HG03159 (cell line): ENCODE results near the gene TDO2.
"Not testable (repeated sequence)": the region's sequence is repeated elsewhere in the genome, so short reads cannot be mapped to it uniquely, and the experiment has no call there.

Source experiments
- ATAC-seq: cut with Tn5 transposase; IDR thresholded peaks from one replicate; pipeline ENCODE4 v1.9.1; 2021; ENCODE audit warnings: mild to moderate bottlenecking, moderate library complexity; ENCODE audit not compliant: unreplicated experiment

TDO2 gene

DNA sequence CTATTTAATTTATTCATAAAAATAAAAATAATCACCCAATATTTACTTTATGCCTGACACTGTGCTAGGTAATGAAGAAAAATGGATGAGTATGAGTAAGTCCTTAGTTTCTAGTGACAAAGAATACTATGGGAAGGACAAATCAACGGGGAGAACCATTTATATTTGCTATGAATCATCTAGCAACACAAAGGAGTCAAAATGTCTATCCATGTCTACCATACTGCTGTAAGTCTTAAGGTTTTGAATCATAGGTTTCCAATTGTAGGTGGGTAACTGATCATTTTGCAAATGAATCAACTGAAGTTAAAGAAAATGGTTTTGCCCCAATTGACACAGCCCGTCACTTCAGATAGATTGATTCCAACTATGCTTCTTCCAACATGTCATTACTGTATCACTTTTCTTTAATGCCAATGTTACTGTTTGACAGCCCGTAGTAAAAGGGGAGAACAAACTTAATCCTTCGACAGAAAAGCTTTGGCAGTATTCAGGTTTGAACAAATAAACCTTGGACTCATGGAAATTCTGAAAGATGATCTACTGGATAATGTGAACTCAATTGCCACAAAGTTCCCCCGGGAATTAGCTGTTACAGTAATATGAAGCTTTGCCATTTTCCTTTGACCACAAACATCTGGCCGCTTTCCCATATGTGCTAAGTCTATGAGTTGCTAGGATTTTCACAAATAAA, 3.2 kb downstream of the TDO2 start:
- ATAC-seq, result no peak

DNA sequence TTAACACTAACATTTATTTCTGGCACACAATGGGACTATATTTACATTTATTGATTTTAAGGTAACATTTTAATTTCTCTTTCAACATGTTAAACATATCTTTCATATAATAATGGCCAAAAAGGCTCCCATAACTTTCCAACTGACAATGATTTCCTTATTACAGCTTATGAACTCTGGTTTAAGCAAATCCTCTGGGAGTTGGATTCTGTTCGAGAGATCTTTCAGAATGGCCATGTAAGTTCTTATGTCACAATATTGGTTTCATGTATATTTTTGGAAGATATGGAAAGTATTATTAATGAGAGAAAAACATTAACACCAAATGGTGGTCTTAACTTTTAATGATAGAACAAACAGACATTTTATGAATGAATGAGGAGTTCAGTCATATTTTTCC, 4.1 kb downstream of the TDO2 start:
- no peak for ATAC-seq

DNA sequence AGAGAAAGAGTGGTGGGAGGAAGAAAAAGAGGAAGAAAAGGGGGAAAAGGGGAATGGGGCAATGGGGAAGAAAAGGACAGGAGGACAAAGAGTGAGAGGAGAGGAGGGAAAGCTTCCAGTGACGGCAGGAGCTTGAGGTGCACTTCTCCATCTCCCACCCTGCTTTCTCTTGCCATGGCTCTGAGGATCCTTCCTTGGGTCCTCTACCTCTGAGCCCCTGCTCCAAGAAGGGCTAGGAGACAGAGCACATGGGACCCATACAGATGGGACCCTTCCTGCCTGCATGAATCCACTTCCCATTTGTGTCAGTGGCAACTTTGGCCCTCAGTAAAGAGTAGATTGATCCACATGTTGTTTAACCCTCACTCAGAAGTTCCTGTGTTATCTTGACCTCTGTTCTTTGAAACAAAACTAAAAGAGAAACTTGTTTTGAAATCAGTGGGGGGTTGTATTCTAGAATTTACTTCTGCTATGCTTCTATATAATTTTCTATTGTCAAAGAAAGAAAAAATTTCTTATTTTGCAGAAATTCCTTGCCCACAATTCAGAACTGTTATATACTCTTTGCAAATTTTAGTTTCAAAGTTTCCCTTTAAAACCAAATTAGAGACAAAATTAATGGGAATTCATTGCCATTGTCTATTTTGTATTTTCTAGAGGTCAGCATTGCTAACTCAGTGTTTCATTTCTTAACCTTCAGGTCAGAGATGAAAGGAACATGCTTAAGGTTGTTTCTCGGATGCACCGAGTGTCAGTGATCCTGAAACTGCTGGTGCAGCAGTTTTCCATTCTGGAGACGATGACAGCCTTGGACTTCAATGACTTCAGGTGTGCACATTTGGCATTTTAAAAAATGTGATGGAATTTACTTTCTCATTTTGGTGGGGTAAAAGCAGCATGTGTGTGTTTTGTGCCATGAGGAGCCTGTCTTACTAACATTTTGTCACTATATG, 5.0 kb downstream of the TDO2 start:
- ATAC-seq, result peak; percentile 67

DNA sequence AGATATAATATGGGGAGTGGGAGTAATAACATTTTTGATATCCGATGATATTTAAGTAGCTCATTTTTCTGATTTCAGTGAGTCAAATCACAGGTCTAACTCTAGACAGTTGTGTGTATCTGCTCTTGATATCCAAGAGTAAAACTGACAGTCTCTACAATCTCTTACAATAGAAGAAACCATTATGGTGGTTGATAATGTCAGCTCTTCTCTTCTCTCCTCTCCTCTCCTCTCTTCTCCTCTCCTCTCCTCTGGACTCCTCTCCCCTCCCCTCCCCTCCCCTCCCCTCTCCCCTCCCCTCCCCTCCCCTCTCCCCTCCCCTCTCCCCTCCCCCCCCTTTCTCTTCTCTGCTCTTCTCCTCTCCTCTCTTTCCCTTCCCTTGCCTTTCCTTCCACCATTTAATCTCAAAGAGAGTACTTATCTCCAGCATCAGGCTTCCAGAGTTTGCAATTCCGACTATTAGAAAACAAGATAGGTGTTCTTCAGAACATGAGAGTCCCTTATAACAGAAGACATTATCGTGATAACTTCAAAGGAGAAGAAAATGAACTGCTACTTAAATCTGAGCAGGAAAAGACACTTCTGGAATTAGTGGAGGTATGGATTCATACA, 6.2 kb downstream of the TDO2 start:
- ATAC-seq, result no peak

DNA sequence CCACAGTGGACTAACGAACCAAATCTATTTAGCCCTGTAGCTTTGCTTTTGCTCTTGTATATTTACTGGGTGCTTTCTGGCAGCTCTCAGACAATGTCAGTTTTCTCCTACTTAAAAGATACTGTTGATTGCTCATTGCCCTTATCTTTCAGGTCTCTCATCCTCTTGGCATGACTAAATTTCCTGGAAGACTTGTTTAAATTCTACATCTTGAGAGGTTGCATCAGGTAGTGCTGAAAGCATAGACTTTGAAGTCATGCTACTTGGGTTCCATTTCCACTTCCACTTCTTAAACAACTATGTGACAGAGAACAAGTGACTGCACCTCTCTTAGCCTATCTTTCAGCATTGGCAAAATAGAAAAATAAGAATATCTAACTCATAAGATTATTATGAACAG, 8.4 kb downstream of the TDO2 start:
- ATAC-seq, result no peak

DNA sequence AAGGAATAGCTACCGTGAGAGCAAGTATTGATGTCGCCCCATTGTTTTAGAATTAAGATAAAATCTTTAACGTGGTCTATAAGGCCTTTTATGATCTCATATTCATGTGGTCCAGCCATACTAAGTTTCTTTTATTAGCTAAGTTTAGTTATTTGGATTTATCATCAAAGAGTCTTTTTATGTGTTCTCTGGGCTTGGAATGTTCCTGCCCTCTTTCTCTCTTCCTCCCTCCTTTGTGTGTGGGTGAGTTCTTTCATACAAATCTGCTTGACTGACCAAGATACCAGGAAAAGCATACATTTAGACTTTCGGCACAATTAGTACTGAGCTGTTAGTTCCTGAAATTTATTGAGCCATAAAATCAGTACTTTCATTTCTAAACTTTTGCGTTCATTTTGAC, 11.3 kb downstream of the TDO2 start:
- no peak for ATAC-seq

DNA sequence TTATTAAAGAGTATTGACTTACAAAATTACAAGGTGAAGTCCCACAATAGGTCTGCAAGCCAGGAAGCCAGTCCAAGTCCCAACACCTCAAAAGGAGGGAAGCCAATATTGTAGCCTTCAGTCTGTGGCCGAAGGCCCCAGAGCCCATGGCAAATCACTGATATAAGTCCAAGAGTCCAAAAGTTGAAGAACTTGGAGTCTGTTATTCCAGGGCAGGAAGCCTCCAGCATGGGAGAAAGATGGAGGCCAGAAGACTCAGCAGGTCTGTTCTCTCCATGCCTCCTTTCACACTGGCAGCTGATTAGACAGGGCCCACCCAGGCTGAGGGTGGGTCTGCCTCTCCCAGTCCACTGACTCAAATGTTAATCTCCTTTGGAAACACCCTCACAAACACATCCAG, 18.1 kb downstream of the TDO2 start:
- ATAC-seq, result no peak

DNA sequence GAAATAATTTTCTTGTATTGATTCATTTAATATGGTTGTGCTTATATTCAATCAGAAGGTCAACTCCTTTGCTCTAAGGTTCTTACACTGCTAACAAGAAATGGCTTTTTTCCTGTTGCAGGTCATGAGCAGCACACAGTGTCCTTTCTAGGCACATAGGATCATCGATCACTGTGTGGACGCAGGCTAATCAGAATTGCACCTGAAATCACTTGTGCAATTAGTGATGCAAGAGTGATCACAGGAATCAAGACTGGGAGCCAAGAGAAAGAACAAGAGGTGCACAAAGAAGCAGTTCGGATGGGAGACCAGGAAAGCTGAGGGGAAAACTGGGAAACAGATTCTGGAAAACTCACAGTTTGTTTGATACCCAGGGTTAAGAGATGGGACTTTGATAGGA, 21.1 kb downstream of the TDO2 start:
- ATAC-seq, result no peak

DNA sequence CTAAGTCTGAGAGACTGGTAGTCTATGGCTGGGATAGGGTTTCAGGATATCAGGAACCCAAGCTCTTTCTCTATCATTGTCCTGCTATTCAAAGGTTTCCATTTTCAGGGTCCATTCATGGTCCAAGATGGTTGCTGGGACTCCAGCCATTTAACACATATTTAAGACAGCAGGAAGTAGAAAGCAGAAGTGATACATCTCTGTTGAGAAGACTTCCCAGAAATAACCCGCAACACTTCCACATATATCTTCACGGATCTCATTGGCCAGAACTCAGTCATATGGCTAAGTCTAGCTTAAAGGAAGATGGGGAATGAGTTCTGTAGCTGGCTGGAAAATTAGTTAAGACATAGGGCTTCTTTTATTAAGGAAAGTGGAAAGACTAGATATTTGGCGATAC, 26.3 kb downstream of the TDO2 start:
- ATAC-seq, result peak; percentile 46

DNA sequence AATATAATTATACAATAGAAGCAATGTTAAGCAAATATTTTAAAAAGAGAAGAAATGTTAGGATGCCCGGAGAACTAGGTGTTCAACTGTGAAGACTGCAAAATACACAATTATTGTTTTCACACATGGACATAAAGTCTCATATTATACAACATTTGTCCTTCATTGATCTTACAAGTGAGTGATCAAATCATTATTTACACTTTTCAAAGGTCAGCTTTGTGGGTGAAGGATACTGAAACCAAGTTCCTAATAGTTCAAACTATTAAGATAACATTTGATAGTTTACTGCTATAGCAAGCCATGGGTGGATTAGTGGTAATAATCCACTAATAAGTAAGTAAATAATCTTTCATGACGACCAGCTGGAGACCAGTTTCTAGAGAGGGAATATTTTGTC, 26.8 kb downstream of the TDO2 start:
- ATAC-seq, result no peak

DNA sequence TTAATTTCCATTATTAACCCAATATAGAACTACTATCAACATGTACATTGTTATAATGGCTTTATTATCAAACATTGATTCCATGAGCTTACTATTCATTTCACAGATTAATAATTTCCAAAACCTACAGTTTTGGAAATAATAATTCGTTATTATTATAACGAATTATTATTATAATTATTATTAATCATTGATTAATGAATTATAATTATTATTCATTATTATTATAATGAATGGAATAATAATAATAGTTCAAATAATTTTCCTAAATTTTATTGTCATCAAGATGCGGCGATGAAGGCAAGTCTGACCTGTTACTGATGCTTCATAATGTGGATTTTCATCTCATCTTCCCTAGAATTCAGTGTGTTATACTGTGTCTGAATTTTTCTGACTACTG, 28.1 kb downstream of the TDO2 start:
- ATAC-seq, result no peak

DNA sequence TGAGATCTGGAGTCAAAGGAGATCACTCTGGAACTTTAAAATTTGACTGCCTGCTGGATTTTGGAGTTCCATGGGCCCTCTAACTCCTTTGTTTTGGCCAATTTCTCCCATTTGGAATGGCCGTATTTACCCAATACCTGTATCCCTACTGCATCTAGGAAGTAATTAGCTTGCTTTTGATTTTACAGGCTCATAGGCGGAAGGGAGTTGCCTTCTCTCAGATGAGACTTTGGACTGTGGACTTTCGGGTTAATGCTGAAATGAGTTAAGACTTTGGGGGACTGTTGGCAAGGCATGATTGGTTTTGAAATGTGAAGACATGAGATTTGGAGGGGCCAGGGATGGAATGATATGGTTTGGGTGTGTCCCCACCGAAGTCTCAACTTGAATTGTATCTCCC, 31.1 kb downstream of the TDO2 start:
- ATAC-seq, result not testable (repeated sequence)

DNA sequence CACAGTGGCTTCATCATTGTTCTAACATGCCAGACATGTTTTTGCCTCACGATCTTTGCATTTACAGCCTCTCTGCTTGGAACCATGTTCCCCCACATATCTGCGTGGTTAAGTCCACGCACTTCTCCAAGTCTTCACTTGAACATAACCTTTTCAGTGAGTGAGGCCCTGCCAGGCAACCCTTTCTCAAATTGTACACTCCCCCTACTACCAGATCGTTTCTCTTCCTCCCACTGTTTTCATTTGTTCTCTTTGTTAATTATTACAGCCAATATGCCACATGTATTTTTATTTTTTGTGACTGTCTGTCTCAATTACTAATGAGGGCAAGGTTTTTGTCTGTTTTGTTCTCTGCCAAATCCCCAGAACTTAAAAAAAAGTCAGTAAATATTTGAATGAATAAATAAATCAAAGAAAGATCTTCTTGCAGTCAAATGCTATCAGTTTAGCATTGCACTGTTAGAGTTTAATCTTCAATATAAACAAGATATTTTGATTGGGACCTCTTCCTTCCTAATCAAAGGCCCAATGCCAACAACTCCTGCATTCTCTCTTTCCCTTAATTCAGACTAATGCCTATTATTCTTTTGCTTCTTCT, 32.0 kb downstream of the TDO2 start:
- ATAC-seq, result no peak

DNA sequence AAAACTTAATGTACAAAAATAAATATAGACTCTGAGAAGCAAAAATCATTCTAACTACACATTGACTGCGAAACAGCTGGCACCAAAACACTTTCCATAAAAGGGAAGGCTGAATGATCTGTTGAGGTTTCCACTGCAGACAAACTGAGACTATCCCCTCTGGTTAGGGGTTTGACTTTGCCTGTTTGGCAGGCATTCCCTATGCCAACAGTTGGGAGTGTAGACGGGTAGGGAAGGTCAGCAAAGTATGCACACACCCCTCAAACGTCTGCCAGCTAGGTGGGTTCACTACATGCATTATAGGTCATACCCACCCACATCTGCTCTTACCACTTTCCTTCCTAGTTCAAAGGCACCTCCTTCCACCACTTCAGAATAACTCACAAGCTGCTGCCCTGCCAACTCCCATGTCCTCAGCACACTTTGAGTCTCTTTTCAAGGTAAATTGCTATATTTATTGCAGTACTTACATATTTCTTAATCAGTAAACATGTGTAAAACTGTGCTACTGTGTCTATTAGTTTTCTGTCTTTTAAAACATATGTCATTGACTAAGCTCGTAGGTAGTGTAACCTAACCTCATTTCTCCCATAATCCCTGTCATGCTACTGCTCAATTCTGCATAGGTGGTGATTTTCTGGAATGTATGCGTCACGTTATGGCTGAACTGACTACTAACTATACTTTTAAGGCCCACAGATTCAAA, 37.7 kb downstream of the TDO2 start:
- no peak for ATAC-seq

DNA sequence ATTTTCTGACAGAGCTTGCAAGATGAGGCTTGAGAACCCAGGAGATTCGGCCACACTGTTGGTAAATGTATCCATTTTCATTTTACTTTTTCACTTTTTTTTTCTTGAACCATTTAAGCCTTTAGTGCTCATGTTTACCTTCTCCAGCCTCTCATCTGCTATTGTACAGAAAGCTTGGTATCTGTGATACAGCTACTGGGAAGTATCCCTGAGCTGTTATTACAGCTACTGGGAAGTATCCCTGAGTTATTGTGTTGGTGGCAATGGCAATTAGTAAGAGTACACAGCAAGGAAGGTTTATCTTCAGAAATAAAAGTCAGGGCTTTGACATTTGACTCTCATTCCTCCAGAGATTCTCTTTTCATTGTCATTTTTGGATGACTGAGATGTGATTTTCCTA, 38.3 kb downstream of the TDO2 start:
- ATAC-seq, result no peak

DNA sequence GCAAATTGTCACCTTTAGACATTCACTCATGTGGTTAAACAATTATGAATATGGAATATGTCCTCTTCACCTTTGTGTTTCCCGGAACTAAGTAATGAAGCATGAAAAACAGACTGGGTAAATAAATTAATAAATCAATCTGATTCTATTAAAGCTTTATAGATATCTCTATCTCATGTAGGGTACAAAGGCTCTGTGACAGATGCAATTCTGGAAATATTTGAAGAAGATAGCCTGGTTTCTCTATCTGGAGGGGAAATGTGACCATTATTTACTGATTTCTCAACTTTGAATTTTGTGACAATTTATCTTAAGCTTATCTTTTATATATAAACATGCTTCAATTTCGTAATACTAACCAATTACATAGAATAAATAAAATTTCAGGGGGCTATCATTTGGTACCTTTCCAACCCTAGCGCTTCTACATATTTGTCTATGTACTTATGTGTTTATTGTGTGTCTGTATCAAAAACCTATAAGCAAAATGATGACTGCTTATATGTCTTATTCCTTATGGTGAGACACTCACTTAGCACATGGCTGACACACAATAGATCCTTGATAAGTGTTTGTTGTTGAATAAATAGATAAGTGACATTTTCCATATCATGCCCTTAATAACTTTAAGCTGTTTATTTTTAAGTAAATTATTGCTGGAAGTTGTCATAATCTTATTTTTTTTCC, 40.3 kb downstream of the TDO2 start:
- no peak for ATAC-seq

DNA sequence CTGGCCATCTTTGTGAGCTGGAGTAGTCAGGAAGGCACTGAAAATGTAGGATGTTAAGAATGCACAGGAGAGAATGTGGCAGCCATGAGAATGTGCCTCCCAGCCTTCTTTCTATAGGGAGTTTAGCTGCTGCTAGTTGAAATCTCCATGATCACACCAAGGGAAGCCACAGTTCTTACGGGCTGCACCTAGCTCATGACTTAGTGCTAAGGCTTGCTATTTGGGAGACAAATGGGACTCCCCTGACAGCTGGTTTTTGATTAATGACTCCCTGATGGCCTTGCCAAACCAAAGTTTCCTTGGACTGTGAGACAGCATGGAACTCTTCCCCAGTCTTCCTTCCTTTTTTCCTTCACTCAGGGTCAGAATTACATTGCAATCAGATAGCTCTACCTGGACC, 41.0 kb downstream of the TDO2 start:
- ATAC-seq, result no peak

DNA sequence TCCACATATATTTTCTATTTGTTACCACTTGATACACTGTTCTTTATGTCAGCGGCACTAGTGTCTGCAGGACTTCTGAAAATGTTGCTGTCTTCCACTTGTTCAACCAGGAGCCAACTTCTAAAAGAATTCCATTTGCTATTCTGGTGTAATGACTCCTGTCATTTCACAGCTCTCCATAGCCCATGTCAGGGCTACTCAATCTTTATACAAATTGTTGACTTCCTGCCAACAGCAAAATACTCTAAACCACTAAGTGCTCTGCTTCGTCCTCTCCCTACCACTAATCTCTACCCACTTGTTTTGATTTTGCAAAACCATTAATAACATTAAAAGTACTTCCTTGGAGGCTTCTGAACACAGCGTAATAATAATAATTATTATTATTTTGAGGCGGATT, 43.0 kb downstream of the TDO2 start:
- ATAC-seq, result no peak

DNA sequence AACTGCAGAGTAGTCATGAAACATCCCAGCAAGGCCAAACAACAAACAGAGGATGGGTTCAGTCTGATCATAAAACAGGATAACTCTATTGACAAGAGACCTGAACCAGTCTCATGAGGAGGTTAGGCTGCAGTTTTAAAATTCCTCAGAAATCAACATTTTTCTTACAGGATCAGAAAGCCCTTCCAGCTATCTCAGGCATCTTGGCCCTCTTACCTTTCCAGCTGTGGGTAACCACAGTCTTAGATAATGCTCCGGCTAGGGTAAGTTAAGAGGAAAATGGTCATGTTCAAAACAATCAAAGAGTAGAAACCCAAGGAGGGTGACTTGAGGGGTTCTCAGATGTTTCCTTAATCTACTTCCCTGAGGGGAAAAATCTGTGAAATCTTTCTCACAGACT, 45.0 kb downstream of the TDO2 start:
- ATAC-seq, result no peak

DNA sequence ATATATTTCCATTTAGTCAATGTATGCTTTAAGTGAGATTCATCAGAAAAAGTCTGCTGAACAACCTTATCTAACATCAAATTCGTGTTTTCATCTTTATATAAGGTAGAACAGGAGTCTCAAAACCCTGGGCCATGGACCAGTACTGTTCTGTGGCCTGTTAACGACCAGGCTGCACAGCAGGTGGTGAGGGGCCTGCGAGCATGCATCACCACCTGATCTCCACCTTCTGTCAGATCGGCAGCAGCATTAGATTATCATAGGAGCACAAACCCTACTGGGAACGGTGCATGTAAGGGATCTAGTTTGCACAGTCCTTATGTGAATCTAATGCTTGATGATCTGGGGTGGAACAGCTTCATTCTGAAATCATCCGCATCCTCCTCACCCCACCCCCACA, 47.0 kb downstream of the TDO2 start:
- no peak for ATAC-seq
